22Rv1 (cell line): Measurements from ENCODE around the gene A3GALT2.

Source experiments
- ZFX ChIP-seq: fragments of 450-650 bp; IDR thresholded peaks from 2 replicates; pipeline ENCODE4 v1.6.1; 2017; ENCODE audit warnings: antibody characterized with exemption, borderline replicate concordance
- TF ChIP-seq, protein P1 (sequence below): fragments of 450-650 bp; IDR thresholded peaks from 2 replicates; pipeline ENCODE4 v1.5.1; 2017; ENCODE audit warnings: mild to moderate bottlenecking

DNA sequence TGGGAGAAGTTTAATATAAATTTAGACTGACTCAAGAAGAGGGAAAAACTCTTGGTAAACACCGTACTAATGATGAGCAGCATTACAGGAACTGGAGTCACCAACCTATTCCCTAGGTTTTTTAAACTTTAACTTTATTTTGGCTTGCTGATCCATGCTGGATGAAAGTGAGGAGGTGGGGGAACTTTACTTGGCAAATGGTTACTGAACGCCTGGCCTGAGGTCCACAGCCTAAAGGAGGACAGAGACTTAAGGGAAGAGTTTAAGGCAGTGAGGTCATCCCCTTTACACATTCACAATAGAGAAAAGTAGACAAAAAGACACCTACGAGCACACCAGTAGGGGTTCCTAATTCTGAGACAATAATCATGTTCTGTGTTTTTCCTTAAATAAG is 25.6 kb upstream of the A3GALT2 start:
- TF ChIP-seq, protein P1, sequence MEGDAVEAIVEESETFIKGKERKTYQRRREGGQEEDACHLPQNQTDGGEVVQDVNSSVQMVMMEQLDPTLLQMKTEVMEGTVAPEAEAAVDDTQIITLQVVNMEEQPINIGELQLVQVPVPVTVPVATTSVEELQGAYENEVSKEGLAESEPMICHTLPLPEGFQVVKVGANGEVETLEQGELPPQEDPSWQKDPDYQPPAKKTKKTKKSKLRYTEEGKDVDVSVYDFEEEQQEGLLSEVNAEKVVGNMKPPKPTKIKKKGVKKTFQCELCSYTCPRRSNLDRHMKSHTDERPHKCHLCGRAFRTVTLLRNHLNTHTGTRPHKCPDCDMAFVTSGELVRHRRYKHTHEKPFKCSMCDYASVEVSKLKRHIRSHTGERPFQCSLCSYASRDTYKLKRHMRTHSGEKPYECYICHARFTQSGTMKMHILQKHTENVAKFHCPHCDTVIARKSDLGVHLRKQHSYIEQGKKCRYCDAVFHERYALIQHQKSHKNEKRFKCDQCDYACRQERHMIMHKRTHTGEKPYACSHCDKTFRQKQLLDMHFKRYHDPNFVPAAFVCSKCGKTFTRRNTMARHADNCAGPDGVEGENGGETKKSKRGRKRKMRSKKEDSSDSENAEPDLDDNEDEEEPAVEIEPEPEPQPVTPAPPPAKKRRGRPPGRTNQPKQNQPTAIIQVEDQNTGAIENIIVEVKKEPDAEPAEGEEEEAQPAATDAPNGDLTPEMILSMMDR: no peak
- TF ChIP-seq ZFX: no peak
